ENCODE results near the gene SPNS2.

GRCh38 chr17:4582691-4583090 is 84.0 kb downstream of the SPNS2 start:
- TF ChIP-seq, protein P1, sequence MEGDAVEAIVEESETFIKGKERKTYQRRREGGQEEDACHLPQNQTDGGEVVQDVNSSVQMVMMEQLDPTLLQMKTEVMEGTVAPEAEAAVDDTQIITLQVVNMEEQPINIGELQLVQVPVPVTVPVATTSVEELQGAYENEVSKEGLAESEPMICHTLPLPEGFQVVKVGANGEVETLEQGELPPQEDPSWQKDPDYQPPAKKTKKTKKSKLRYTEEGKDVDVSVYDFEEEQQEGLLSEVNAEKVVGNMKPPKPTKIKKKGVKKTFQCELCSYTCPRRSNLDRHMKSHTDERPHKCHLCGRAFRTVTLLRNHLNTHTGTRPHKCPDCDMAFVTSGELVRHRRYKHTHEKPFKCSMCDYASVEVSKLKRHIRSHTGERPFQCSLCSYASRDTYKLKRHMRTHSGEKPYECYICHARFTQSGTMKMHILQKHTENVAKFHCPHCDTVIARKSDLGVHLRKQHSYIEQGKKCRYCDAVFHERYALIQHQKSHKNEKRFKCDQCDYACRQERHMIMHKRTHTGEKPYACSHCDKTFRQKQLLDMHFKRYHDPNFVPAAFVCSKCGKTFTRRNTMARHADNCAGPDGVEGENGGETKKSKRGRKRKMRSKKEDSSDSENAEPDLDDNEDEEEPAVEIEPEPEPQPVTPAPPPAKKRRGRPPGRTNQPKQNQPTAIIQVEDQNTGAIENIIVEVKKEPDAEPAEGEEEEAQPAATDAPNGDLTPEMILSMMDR (IDR thresholded peaks at IDR 0.05), result no peak
- TF ChIP-seq POLR2A (IDR thresholded peaks at IDR 0.05; ENCODE audit: low read depth) (no peak), EP300 (IDR thresholded peaks at IDR 0.05) (no peak), POLR2AphosphoS5 (IDR thresholded peaks at IDR 0.05) (no peak)
